SK-N-SH treated with all-trans-retinoic acid at 6 μM for 48 hours (cell line): ENCODE data around the gene CNTN4.

ENCODE experiments used
- ARNTL ChIP-seq: fragments of 450-650 bp; formaldehyde crosslinking; IDR thresholded peaks from 2 replicates; pipeline ENCODE4 v1.5.0; 2020; ENCODE audit warnings: low read depth, mild to moderate bottlenecking, moderate library complexity, borderline replicate concordance
- PATZ1 ChIP-seq: fragments of 250-450 bp; sonication (Bioruptor Pico); IDR thresholded peaks from 2 replicates; pipeline ENCODE4 v1.8.0; 2020; ENCODE audit warnings: mild to moderate bottlenecking, moderate library complexity, borderline replicate concordance
- RARB ChIP-seq: fragments of 250-450 bp; sonication (Bioruptor Pico); IDR thresholded peaks from 2 replicates; pipeline ENCODE4 v1.8.0; 2021; ENCODE audit warnings: mild to moderate bottlenecking, moderate library complexity
- ZNF8 ChIP-seq: fragments of 450-650 bp; formaldehyde crosslinking; IDR thresholded peaks from 2 replicates; pipeline ENCODE4 v1.5.0; 2020; ENCODE audit warnings: mild to moderate bottlenecking, moderate library complexity

- TF ChIP-seq ZNF8 (CRISPR knock-in tag): no peak
- TF ChIP-seq RARB: no peak
- no peak for TF ChIP-seq ARNTL
- TF ChIP-seq PATZ1: no peak
These were observed 971.1 kb downstream of the CNTN4 start for GRCh38 chr3:3069723-3070122.
